HK-2 (cell line): ENCODE measurements around the gene GPC5.

Source experiments
- DNase-seq: peaks from one replicate; pipeline ENCODE4 v3.0.0-alpha.2; 2018; ENCODE audit not compliant: unreplicated experiment

Gene GPC5

GRCh38 chr13:91965511-91965910 lies 567.1 kb downstream of the GPC5 start:
- DNase-seq = no peak

GRCh38 chr13:91978571-91978970 lies 580.1 kb downstream of the GPC5 start:
- DNase-seq = no peak

- DNase-seq = no peak
These were observed 588.5 kb downstream of the GPC5 start for GRCh38 chr13:91986761-91987483.

GRCh38 chr13:91988331-91988730 lies 589.9 kb downstream of the GPC5 start:
- no peak for DNase-seq

- no peak for DNase-seq
These were observed 614.4 kb downstream of the GPC5 start for GRCh38 chr13:92012787-92013186.

GRCh38 chr13:92017737-92018136 lies 619.3 kb downstream of the GPC5 start:
- no peak for DNase-seq

- no peak for DNase-seq
These were observed 630.3 kb downstream of the GPC5 start for GRCh38 chr13:92028695-92029094.

- no peak for DNase-seq
These were observed 631.2 kb downstream of the GPC5 start for GRCh38 chr13:92029641-92030040.

- DNase-seq = no peak
These were observed 640.5 kb downstream of the GPC5 start for GRCh38 chr13:92038905-92039304.

GRCh38 chr13:92042522-92042921 lies 644.1 kb downstream of the GPC5 start:
- DNase-seq = no peak

- no peak for DNase-seq
These were observed 645.9 kb downstream of the GPC5 start for GRCh38 chr13:92044351-92044750.

- DNase-seq = no peak
These were observed 656.0 kb downstream of the GPC5 start for GRCh38 chr13:92054389-92054788.

GRCh38 chr13:92074658-92075057 lies 676.2 kb downstream of the GPC5 start:
- DNase-seq = no peak

GRCh38 chr13:92097337-92097903 lies 699.0 kb downstream of the GPC5 start:
- no peak for DNase-seq

GRCh38 chr13:92101801-92102200 lies 703.4 kb downstream of the GPC5 start:
- no peak for DNase-seq

- DNase-seq = no peak
These were observed 705.3 kb downstream of the GPC5 start for GRCh38 chr13:92103689-92104153.

GRCh38 chr13:92122186-92122853 lies 723.9 kb downstream of the GPC5 start:
- no peak for DNase-seq

- no peak for DNase-seq
These were observed 728.0 kb downstream of the GPC5 start for GRCh38 chr13:92126399-92126798.

GRCh38 chr13:92135509-92135908 lies 737.1 kb downstream of the GPC5 start:
- DNase-seq = no peak

GRCh38 chr13:92136449-92137155 lies 738.2 kb downstream of the GPC5 start:
- DNase-seq = no peak

- no peak for DNase-seq
These were observed 739.1 kb downstream of the GPC5 start for GRCh38 chr13:92137520-92137919.

GRCh38 chr13:92143766-92144165 lies 745.3 kb downstream of the GPC5 start:
- no peak for DNase-seq
